Stimulated activated CD4-positive, alpha-beta T cell treated with anti-CD3 and anti-CD28 coated beads, TNF-alpha, amount 100 ng/mL, for 4 hours (primary cell): ENCODE data around the gene LRRC39.

Experiments
- DNase-seq, 3 experiments: peaks; one replicate each; pipeline ENCODE4 v3.0.0-alpha.2; 2020; ENCODE audit warnings: low read depth in 3 of 3

The LRRC39 gene

DNA sequence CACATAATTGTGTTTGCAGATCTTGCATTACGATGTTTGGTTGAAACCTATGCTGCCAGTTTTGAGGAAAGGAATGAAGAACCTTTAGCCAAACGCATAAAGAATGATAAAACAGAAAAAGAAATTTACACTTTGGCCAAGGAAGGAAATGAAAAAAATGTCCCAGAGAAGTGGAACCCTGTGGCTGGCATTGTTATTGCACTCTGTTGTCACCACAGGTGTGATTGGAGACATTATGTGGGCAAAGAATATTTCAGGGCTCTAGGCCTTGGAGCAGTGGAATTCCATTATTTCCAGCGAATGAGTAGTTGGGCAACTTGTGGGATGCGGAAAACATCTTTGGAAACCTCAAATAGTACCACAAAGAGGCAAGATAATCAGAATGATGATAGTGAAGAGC is 30.2 kb downstream of the LRRC39 start:
- no peak for DNase-seq

DNA sequence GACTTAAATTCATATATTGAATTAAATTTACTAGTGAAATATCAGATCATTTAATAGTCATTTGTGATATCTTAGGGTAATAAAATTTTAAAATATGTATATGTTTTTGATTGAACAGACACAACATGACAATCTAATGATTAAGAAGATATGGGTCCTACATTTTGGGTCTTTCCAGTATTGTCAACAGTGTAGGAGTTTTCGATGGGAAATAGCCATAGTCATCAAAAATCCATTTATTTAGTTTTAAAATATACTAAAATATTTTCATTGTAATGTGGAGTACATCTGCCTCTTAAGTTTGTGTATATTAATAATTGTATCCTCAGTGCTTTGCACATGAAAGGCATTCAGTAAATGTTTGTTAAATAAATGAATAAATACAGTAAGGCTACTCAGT is 31.1 kb downstream of the LRRC39 start:
- DNase-seq: no peak

DNA sequence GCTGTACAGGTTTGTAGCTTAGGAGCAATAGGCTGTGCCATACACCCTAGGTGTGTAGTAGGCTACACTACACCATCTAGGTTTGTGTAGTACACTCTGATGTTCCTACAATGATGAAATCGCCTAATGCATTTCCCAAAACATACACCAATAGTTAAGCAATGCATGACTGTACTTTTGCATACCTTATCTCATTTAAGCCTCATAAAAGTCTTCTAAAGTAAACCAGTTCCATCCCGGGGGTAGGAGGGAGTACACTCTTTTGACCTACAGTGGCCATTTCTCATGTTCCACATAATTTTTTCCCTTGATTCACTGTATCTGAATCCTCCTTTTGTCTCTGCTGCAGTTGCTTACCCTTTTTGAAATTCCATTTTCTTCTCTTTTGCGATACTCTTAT is 32.9 kb downstream of the LRRC39 start:
- DNase-seq: no peak

DNA sequence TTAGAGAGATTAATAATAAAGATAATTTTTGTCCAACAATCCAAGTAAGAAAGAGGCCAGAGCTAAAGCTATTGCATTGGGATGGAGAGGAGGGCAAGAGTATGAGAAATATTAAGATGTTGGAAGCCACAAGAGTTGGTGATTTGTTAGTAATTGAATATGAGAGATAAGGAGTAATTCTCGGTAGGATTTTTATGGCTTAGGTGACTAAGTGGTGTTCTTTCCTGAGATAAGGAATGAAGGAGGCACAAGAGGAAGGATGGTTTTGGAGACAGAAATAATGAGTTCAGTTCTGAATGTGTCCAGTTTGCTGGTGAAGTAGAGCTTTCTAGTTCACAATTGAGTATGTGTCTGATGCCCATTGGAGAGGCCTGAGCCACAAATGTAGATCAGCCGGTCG is 35.7 kb downstream of the LRRC39 start:
- no peak for DNase-seq

DNA sequence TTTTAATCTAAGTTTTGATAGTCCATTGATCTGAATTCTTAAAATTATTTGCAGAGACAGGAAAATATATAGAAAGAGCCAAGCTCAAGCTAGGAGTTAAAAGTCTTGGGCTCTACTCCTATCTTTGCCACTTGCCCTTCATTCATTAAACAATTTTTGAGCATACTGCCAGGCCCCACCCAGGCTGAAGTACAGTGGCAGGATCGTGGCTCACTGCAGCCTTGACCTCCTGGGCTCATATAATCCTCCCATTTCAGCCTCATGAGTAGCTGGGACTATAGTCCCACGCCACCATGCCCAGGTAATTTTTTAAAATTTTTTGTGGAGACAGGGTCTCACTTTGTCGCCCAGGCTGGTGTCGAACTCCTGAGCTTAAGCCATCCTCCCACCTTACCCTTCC is 36.9 kb downstream of the LRRC39 start:
- DNase-seq: no peak

DNA sequence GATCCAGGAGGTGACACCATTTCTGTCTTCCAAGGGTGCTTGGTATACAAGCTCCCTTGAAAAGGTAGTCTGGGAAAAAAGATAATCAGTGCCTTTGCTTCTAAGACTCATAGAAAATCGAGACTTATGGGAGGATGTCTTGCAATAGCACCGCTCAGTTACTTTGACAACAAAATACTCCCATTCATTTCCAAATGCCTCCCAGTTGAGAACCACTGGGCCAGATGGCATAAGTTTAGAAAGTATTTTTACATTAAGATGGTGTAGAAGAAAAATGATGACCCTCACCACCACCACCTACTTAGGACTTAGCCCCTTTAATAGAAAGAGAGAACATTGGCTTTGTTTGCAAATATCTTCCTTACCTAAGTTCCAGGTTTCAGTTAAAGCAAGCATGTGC is 40.5 kb downstream of the LRRC39 start:
- DNase-seq: no peak

DNA sequence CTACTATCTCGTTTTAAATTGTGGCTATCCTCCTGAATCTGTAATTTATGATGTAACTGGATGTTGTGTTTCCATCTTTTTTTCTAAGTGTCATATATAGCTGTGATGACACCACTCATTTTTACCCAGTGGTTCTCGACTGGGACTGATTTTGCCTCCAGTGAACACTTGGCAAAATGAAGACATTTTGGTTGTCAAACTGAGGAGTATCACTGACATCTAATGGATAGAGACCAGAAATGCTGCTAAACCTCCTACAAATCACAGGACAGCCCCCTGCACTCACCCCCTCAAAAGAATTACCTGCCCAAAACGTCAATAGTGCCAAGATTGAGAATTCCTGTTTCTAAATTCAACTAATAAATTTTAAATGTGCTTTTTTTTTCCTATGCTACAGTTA is 43.2 kb downstream of the LRRC39 start:
- no peak for DNase-seq

DNA sequence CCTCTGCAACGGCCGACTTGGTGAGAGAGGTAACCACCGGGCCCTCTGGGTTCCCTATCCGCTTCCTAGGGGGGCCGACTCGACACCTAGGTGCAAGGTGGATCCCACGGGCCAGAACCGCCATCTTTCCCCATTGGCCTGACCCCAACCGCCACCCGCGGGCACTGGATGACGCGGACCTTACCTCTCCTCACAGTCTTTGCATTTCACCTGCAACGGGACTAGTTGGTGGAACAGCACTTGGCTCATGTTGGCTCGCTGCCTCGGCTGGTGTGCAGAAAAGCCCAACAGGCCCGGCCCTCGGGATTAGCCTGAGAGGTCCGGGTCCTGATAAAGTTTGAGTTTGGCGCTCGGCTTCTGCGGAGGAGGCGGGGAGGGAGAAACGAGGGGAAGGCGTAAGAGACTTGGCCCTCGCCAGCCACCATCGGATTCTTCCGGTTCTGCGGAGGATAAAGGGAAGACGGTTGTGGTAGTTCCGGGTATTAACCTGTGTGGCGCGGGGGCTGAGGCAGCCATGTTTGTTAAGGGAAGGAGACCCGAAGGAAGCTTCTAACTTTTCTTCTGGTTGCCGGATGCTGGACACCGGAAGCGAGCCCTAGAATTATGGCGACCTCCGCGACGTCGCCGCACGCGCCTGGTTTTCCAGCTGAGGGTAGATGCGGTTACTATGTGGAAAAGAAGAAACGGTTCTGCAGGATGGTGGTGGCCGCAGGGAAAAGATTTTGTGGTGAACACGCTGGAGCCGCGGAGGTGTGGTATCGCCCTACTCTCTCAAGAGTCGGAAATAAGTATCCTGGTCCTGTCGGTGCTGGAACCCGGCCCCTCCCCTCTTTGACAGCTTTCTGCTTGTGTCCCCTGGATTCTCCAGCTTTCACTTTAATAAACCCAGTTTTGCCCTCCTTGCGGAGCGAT is 45.2 kb downstream of the LRRC39 start, which contains the start of the genes SASS6 and TRMT13:
TSS of gene SASS6 (minus strand) at position 365 of the 912 bp plus-strand sequence. CDS start at position 249, 116 bp downstream.
TSS of gene TRMT13 (plus strand) at position 598 of the 912 bp plus-strand sequence. CDS start at position 604, 6 bp downstream.
- DNase-seq: peak; percentile 76 to 91 (median 90)

DNA sequence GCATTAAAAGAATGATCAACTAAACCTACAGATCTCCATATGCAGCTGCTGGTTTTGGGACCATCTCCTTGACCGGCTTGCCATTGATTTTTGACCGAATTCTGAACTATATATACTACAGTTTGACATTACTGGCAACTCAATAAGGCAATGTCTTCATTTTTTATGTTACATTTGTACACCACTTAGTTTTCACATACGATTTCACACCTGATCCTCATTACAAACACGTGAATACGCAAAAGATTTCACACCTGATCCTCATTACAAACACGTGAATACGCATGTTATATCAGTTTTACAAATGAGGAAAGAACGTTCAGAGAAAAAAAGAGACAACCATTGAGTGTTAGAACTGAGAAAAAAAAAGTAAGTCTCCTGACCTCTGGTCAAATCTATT is 46.4 kb downstream of the LRRC39 start:
- no peak for DNase-seq

DNA sequence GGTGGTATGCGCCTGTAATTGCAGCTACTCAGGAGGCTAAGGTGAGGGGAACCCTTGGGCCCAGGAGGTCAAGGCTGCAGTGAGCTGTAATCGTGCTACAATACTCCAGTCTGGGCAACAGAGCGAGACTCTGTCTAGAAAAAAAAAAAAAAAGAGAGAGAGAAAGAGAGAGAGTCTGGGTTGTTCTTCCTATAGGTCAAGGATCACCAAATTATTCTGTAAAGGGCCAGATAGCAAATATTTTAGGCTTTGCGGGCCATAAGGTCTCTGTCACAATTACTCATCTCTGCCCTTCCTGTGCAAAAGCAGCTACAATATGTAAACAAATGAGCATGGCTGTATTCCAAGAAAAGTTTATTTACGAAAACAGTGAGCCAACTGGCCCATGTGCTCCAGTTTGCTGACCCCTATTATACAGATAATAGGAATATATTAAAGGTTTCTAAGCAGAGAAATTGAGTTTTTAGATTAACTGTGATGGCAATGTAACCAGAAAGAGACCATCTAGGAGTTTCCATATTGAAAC is 47.4 kb downstream of the LRRC39 start:
- DNase-seq: no peak

DNA sequence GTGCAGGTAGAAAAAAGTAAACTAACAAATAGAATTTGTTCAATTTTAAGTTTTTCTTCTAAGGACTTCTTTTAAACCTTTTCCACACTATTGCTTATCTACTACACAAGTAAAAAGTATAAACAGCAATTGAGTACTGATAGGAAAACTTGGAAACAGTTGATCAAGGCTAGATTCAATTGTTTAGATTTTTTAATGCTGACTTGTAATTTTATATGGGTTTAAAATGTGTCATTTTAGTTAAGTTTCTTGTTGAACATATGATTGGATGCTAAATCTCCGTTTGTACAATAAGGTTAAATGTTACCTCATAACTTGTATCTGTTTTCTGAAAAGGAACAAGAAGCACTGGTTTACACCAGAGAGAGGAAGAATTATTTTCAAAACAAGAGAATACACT is 50.8 kb downstream of the LRRC39 start:
- DNase-seq: no peak

DNA sequence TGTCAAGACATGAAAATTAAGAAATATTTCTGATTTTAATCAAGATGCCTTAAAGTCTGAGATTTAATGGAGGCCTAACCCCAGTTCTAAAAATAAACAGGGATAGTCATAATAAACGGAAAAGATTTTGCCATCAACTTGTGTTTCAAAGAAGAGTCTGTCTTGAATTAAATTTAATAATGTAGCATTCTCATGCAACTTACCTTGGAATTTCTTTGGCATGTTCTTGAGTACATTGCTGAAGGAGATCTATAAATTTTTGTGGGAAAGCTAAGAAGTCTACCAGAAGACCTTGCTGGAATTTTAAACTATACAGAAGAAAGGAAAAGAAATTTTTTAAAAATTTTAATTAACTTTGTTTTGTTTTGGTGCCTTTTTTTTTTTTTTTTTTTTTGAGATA is 55.9 kb downstream of the LRRC39 start:
- no peak for DNase-seq

DNA sequence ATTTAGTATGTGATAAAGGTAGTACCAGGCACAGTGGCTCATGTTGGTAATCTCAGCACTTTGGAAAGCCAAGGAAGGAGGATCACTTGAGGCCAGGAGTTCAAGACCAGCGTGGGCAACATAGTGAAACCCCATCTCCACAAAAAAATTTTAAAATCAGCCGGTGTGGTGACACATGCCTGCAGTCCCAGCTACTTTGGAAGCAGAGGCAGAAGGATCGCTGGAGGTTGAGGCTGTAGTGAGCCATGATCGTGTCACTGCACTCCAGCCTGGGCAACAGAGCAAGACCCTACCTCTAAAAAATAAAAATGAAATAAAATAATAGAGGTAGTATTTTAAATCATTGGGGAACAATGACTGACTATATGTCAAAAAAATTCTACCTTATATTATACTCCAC is 62.5 kb downstream of the LRRC39 start:
- DNase-seq: no peak

DNA sequence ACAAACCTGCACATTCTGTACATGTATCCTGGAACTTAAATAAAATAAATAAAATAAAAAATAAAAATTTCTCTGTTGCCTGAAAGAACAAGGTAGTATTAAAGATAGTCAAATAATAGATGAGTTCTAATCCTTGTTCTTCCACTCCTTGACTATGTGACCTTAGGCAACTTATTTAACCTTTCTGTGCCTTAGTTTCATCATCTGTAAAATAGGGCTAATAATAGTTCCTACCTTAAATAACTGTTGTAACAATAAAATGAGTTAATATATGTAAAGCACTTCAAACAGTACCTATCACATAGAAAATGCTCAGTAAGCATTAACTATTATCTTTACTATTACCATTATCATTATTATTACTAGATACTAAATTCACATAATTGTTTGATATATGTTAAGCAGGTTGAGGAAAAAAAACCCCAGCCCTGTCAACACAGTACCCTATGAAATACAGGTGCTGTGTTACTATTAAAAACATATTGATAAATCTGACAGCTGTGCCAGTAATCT is 68.4 kb downstream of the LRRC39 start:
- DNase-seq: no peak

DNA sequence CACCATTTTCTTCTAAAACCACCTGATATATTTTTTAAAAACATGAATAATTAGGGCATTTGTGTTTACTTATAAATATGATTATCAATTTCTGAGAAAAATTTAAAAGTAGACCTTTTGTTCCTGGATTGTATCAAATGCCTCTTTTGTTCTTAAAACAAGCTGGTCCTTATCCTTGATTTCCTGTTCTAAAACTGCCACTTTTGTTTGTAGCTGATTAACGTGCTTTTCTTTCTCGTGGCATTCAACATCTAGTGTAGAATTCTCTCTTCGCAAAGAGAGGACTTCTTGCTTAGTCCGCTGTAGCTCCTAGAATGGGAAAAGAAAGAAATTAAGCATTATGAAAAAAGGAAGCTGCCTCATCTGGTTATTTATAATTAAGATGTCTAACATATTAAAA is 70.4 kb downstream of the LRRC39 start:
- DNase-seq: no peak

DNA sequence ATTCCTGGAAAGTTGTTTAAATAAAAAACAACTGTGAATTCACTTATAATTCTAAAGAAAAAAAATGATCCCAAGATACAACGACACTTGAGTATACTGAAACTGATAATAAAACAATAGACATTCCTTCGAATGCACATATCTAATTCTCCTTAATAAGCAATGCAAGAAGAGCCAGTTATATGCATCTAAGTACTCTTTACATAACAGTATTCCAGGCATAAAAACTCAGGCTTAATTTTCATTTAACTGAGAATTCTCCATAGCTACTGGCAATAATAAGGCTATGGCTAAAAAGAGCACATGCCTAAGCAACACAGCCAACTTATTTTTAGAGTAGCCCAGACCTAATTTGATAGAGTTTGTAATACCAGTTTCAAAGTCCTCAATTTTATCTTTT is 76.5 kb downstream of the LRRC39 start:
- DNase-seq: no peak

DNA sequence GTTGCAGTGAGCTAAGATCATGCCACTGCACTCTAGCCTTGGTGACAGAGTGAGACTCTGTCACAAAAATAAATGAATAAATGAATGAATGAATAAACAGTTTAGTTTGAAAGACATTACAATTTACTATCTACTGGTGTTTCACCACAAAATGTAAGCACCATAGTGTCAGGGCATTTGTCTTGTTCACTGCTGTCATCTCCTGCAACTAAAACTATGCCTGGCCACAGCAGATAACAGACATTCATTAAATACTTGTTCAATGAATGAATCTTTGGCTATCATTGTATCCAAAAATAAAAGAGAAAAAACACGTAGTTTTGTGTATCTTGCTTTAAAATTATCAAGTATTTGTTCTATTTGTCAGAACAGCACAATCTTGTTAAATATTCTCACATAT is 77.9 kb downstream of the LRRC39 start:
- DNase-seq: no peak
